ENCODE results near the gene PSG6.
"Not testable (repeated sequence)": the region's sequence is repeated elsewhere in the genome, so short reads cannot be mapped to it uniquely, and the experiment has no call there.

DNA sequence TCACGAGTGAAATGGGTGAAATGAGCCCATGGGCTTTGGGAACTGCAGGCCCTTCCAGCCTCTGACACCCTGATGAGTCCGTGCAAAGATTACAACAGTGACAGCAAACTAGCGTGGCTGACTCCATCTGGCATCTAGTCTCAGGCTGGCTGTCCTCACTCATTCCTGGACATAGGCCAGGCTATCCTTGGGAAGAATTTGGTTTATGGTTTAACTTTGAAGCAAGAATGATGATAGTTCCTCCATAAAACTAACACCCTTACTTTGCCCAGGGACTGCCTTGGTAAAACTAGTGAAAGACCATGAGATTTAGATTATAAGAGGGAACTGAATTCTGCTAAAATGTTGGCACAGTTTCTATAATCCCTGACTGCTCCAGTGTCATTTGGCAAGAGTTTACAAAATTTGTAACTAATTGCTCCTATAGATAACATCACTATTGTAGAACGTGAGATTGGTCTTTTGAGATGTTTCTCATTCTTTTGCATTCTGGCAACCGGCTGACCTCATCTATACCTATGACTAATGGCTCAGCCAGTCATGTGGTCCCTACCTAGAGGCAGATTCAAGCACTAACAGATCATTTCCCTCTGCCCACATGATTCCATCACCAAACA lies 14.9 kb upstream of the PSG6 start:
- TF ChIP-seq, protein P1, sequence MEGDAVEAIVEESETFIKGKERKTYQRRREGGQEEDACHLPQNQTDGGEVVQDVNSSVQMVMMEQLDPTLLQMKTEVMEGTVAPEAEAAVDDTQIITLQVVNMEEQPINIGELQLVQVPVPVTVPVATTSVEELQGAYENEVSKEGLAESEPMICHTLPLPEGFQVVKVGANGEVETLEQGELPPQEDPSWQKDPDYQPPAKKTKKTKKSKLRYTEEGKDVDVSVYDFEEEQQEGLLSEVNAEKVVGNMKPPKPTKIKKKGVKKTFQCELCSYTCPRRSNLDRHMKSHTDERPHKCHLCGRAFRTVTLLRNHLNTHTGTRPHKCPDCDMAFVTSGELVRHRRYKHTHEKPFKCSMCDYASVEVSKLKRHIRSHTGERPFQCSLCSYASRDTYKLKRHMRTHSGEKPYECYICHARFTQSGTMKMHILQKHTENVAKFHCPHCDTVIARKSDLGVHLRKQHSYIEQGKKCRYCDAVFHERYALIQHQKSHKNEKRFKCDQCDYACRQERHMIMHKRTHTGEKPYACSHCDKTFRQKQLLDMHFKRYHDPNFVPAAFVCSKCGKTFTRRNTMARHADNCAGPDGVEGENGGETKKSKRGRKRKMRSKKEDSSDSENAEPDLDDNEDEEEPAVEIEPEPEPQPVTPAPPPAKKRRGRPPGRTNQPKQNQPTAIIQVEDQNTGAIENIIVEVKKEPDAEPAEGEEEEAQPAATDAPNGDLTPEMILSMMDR (conservative IDR thresholded peaks at IDR 0.05) = not testable (repeated sequence)
- not testable (repeated sequence) for TF ChIP-seq EZH2 (IDR thresholded peaks at IDR 0.05; ENCODE audit: low read depth)

Data from PC-9 (cell line).